Chondrocyte (in vitro differentiated cells): ENCODE data around the gene C4BPB. TPM values are rescaled to one million over a fixed set of nuclear protein-coding genes. Genes with fewer than 3 reads are reported as not detected.

Experiments
- DNase-seq: peaks from one replicate; pipeline ENCODE4 v3.0.0; 2021; ENCODE audit warnings: mixed read lengths, low spot score
- H3K27ac Mint-ChIP-seq: one replicate; pipeline ENCODE4 v1.8.0; 2021; ENCODE audit warnings: mild to moderate bottlenecking, moderate library complexity, mixed read lengths; ENCODE audit not compliant: unreplicated experiment
- H3K27me3 Mint-ChIP-seq: 2 replicates; pipeline ENCODE4 v1.8.0; 2021; ENCODE audit warnings: low read depth, mixed read lengths
- H3K36me3 Mint-ChIP-seq: 2 replicates; pipeline ENCODE4 v1.8.0; 2021; ENCODE audit warnings: low read depth, mixed read lengths
- H3K4me1 Mint-ChIP-seq: 2 replicates; pipeline ENCODE4 v1.8.0; 2021; ENCODE audit warnings: low read depth, mild to moderate bottlenecking, mixed read lengths
- H3K4me3 Mint-ChIP-seq: one replicate; pipeline ENCODE4 v1.8.0; 2021; ENCODE audit warnings: mild to moderate bottlenecking, moderate library complexity, mixed read lengths; ENCODE audit not compliant: unreplicated experiment
- H3K9me3 Mint-ChIP-seq: 2 replicates; pipeline ENCODE4 v1.8.0; 2021; ENCODE audit warnings: low read depth, mixed read lengths
- CTCF ChIP-seq: fragments of 200-600 bp; sonication (generic); IDR thresholded peaks from 2 replicates; pipeline ENCODE4 v1.5.0; 2021; ENCODE audit warnings: antibody characterized with exemption, mild to moderate bottlenecking, moderate library complexity
- total RNA-seq: library from RNA; stranded (reverse); gene quantifications from 3 replicates; pipeline ENCODE4 v1.2.1, GENCODE V29; 2021

C4BPB gene
- total RNA-seq, 1 donor from 2014 or later = not detected

- no peak overlapping the region for H3K4me3 Mint-ChIP-seq
Observed at GRCh38 chr1:207072233-207072632, 16.4 kb upstream of the C4BPB start.

GRCh38 chr1:207073906-207074820, 14.5 kb upstream of the C4BPB start:
- DNase-seq = no peak
- Mint-ChIP-seq H3K36me3 (peaks cover 13% of the 10 kb centered on the region), H3K4me1 (no peaks in the 10 kb centered on the region), H3K27ac (no peak overlapping the region), H3K9me3 (no peaks in the 10 kb centered on the region), H3K27me3 (no peaks in the 10 kb centered on the region), H3K4me3 (no peak overlapping the region)
- TF ChIP-seq CTCF = no peak

More at GRCh38 chr1:207072233-207072632, 16.4 kb upstream of the C4BPB start:
- Mint-ChIP-seq H3K36me3 (peaks cover 23% of the 10 kb centered on the region), H3K9me3 (no peaks in the 10 kb centered on the region), H3K27me3 (no peaks in the 10 kb centered on the region), H3K27ac (no peak overlapping the region), H3K4me1 (no peaks in the 10 kb centered on the region)
- TF ChIP-seq CTCF = no peak
- DNase-seq = no peak

- H3K9me3 Mint-ChIP-seq = no peaks in the 10 kb centered on the region
- no peak for TF ChIP-seq CTCF
- H3K4me3 Mint-ChIP-seq = no peak overlapping the region
- no peaks in the 10 kb centered on the region for H3K27me3 Mint-ChIP-seq
- no peak for DNase-seq
- no peak overlapping the region for H3K27ac Mint-ChIP-seq
- peaks cover 10% of the 10 kb centered on the region for H3K36me3 Mint-ChIP-seq
- H3K4me1 Mint-ChIP-seq = no peaks in the 10 kb centered on the region
Observed at GRCh38 chr1:207076181-207076955, 12.3 kb upstream of the C4BPB start.

GRCh38 chr1:207077012-207077411, 11.6 kb upstream of the C4BPB start:
- H3K36me3 Mint-ChIP-seq = peaks cover 6% of the 10 kb centered on the region
- no peaks in the 10 kb centered on the region for H3K27me3 Mint-ChIP-seq
- no peak overlapping the region for H3K27ac Mint-ChIP-seq
- H3K9me3 Mint-ChIP-seq = no peaks in the 10 kb centered on the region
- no peak overlapping the region for H3K4me3 Mint-ChIP-seq
- no peak for TF ChIP-seq CTCF
- no peaks in the 10 kb centered on the region for H3K4me1 Mint-ChIP-seq
- no peak for DNase-seq
